Purkinje cell (primary cell): ENCODE results near the gene HK1. TPM values are rescaled to one million over a fixed set of nuclear protein-coding genes. Genes with fewer than 3 reads are reported as not detected.

Source experiments
- polyA plus RNA-seq: library from polyadenylated mRNA; unstranded; fragments of >200 nt; fragmentation: Nextera tagmentation; gene quantifications from 2 replicates; pipeline ENCODE4 v1.2.1, GENCODE V29; 2014

Gene HK1
- polyA plus RNA-seq: 5.8 and 19.4 TPM in 2 replicates

GRCh38 chr10:69278446-69278963 is at the start of gene HK1:
Gene HK1 (plus strand): TSS chr10:69278496.

DNA sequence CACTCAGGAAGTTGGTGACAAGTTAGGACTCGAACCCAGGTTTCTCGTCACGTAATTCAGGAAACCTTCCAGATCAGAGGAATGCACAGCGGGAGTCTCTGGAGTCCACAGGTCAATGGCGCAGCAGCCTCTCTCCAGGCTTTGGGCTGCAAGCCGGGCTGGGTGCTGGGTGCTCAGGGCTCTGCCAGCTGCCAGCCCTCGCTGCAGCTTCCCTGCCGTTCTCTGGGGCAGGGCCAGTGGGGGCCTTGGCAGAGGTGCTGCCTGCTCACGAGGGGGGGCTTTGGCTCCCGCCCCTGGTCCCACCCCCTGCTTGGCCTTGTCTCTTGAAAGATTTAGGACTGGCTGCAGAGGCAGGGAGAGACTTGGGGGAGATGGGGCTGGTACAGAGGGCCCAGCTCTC is 138.4 kb downstream of the HK1 start, which contains the start of gene TACR2:
TSS of gene TACR2 (minus strand) at position 224 of the 400 bp plus-strand sequence. CDS start 595 bp downstream, outside the sequence.

DNA sequence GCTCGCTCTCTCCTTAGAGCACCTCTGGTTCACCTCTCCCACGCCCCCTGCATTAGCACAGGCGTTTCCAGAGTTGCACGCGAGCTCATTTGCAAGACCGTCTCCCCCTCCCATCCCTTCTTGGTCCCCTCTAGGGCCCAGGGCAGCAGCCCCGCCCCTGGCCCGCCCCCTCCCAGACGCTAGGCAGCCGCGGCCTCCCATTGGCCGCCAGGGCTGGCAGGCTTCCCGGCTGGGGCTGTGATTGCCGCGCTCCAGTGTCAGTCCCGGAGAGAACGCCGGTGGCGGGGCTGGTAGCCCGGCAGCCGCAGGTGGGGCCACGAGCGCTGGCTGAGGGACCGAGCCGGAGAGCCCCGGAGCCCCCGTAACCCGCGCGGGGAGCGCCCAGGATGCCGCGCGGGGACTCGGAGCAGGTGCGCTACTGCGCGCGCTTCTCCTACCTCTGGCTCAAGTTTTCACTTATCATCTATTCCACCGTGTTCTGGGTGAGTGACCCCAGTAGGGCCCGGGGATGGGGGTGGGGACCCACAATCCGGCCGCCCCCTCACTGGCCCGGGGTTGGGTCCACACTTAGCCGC is 173.0 kb downstream of the HK1 start, which contains the start of gene TSPAN15:
TSS of gene TSPAN15 (plus strand) at position 257 of the 575 bp plus-strand sequence. CDS start at position 387, 130 bp downstream.

Other genes with a start within 250 kb of the HK1 start
- 6.8 and 12.5 TPM in 2 replicates for gene SRGN, start 190.4 kb upstream of the HK1 start, polyA plus RNA-seq
- gene VPS26A, start 154.3 kb upstream of the HK1 start, polyA plus RNA-seq: 16.7 and 40.0 TPM in 2 replicates
- 43.5 and 57.7 TPM in 2 replicates for gene SUPV3L1, start 98.3 kb upstream of the HK1 start, polyA plus RNA-seq
- 1.6 and 2.2 TPM in 2 replicates for gene HKDC1, start 58.2 kb upstream of the HK1 start, polyA plus RNA-seq
- 0.23 and 1.7 TPM in 2 replicates for gene TACR2, start 138.4 kb downstream of the HK1 start, polyA plus RNA-seq
- gene TSPAN15, start 173.0 kb downstream of the HK1 start, polyA plus RNA-seq: 0.14 and 0.23 TPM in 2 replicates